Measurements from ENCODE around the gene COX4I2.

COX4I2 gene

DNA sequence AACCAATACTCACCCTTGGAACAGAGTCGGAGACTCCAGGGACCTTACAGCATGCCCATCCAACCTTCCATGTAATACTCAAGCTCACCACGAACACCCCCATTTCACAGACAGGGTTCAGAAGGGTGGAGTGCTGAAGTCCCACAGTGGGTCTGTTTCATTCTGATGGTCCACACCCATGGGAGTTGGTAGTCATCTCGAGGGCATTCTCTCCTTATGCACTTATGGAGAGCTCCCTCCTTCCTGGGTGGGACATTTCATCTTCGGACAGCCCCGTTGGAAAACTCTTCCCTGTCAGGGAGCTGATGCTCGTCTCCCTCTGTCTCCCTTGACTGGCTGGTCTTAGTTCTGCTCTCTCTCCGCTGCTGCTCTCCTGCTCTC lies 38.9 kb downstream of the COX4I2 start:
- no peak for DNase-seq (ENCODE audit: low read depth in 2 of 2)

- no peak for DNase-seq (ENCODE audit: low read depth in 2 of 2)
These were observed 40.0 kb downstream of the COX4I2 start for GRCh38 chr20:31677553-31678260.

GRCh38 chr20:31678389-31679356 lies 41.0 kb downstream of the COX4I2 start:
- DNase-seq (ENCODE audit: low read depth in 2 of 2): no peak

DNA sequence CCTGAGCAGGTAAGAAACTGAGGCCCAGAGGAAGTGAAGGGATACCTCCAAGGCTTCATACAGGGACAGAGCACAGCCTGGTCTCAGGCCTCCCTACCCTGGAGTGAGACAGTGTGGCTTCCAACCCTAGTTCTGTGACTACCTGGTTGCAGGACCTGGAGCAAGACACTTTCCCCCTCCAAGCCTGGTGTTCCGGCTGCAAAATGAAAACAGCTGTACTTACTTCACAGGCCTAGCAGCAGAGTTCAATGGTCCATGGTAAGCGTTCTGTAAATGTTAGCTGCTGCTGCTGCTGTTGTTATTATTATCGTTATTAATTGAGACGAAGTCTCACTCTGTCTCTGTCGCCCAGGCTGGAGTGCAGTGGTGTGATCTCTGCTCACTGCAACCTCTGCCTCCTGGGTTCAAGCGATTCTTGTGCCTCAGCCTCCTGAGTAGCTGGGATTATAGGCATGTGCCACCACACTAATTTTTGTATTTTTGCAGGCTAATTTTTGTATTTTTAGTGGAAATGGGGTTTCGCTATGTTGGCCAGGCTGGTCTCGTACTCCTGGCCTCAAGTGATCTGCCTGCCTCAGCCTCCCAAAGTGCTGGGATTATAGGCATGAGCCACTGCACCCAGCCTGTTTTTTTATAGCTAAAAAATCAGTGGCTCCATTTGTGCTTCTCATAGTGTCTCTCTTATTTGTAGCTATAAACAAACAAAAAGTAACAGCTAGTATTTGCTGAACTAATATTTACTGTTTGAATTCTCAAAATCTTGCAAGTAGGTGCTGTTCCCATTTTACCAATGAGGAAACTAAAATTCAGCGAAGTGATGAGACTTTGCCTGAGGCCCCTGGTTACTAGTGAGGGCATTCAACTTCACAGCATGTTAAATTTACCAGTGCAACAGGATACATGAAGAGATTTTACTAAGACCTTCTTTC lies 41.9 kb downstream of the COX4I2 start:
- no peak for DNase-seq (ENCODE audit: low read depth in 2 of 2)

- no peak for DNase-seq (ENCODE audit: low read depth in 2 of 2)
These were observed 42.8 kb downstream of the COX4I2 start for GRCh38 chr20:31680286-31681127.

DNA sequence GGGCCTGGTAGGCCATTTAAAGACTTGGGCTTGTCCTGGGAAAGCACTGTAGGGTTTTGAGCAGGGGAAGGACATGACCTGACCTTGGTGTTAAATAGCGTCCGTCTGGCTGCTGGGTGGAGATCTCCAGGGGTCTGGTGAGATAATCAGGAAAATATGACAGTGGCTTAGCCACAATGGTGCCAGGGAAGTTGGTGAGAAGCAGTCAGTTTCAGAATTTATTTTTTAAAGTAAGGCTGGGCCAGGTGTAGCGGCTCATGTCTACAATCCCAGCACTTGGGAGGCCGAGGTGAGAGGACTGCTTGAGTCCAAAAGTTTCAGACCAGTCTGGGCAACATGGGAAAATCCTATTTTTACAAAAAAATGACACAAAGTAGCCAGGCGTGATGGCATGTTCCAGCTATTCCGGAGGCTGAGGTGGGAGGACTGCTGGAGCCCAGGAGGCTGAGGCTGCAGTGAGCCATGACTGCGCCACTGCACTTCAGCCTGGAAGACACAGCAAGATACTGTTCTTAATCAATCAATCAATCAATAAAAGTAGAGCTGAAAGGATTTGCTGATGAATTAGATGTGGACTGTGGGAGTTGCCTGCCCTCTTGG lies 43.5 kb downstream of the COX4I2 start:
- DNase-seq (ENCODE audit: low read depth in 2 of 2): no peak

DNA sequence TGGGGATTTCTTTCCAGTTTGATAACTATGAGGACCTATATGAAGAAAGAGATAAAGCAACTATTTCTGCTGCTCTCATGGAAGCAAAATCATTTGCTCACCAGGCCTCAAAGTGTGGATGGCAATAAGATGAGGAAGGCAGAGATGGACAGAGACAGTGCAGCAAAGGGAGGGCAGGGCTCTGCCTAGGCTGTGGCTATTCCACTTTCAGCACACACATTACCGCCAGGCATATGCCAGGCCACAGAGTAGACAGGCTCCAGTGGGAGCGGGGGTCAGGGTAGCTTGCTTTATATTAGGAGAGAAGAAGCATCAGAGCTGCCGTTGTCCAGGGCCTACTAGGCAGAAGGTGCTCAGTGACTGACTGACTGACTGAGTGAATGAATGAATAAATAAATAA lies 44.1 kb downstream of the COX4I2 start:
- no peak for DNase-seq (ENCODE audit: low read depth in 2 of 2)

- no peak for DNase-seq (ENCODE audit: low read depth in 2 of 2)
These were observed 44.6 kb downstream of the COX4I2 start for GRCh38 chr20:31682352-31682751.

- DNase-seq (ENCODE audit: low read depth in 2 of 2): no peak
These were observed 45.2 kb downstream of the COX4I2 start for GRCh38 chr20:31682927-31683326.

GRCh38 chr20:31684153-31685015 lies 46.7 kb downstream of the COX4I2 start:
- DNase-seq (ENCODE audit: low read depth in 2 of 2): no peak

DNA sequence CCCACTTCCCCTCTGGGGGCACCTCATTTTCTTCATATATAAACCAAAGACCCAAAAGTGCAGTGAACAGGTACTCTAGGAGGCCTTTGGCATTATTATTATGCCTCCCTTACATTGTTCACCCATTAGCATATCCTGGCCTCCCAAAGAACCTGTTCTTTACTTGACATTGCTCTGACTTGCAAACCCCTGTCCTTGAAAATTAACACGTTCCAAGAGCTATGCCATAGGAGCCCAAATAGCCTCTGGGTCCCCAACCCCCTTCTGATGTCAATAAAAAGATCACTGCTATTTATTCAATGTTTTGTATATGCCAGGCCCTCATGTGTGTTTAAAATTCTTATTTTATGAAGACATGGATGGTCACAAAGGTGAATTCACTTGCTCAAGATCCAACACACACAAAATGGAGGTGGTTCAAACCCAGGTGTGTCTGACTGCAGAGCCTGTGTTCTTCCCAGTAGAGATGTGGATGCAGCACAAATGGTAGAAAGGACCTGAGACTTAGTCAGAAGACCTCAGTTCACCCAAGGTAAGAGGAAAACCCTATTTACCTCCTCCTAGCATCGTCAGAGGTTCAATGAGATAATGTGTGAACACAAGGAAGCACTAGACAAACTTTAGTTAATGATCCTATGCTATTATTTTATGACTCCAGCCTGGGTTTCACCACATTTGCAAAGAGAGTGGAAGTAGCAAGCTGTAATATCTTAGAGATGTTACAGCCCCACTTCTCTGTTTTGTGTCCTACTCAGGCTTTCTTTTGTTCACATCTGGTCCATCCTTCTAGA lies 48.3 kb downstream of the COX4I2 start:
- DNase-seq (ENCODE audit: low read depth in 2 of 2): no peak

GRCh38 chr20:31687777-31688176 lies 50.1 kb downstream of the COX4I2 start:
- DNase-seq (ENCODE audit: low read depth in 2 of 2): no peak

DNA sequence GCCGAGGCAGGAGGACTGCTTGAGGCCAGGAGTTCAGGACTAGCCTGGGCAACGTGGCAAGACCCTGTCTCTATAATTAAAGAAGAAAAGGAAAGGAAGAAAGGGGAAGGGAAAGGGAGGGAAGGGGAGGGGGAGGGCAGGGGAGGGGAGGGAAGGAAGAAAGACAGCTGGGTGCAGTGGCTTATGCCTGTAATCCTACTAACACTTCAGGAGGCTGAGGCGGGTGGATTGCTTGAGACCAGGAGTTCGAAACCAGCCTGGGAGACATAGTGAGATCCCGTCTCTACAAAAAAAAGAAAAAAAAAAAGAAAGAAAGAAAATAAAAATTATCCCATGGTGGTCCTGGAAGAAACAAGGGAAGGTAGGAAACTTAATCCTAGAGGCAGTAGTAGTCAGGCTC lies 51.4 kb downstream of the COX4I2 start:
- DNase-seq (ENCODE audit: low read depth in 2 of 2): no peak

DNA sequence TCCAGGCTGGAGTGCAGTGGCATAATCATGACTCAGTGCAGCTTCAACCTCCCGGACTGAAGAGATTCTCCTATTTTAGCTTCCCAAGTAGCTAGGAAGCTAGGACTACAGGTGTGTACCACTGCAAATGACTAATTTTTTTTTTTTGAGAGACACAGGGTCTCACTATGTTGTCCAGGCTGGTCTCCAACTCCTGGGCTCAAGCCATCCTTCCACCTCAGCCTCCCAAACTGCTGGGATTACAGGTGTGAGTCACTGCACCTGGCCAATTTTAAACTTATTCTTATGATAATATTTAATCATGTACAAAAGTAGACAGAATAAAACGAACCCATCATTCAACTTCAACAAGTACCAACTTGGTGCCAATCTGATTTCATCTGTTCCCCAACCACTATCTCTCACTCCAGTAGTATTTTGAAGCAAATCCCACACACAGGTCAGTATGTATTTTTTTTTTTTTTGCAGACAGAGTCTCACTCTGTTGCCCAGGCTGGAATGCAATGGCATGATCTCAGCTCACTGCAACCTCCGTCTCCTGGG lies 52.5 kb downstream of the COX4I2 start:
- DNase-seq (ENCODE audit: low read depth in 2 of 2): no peak

DNA sequence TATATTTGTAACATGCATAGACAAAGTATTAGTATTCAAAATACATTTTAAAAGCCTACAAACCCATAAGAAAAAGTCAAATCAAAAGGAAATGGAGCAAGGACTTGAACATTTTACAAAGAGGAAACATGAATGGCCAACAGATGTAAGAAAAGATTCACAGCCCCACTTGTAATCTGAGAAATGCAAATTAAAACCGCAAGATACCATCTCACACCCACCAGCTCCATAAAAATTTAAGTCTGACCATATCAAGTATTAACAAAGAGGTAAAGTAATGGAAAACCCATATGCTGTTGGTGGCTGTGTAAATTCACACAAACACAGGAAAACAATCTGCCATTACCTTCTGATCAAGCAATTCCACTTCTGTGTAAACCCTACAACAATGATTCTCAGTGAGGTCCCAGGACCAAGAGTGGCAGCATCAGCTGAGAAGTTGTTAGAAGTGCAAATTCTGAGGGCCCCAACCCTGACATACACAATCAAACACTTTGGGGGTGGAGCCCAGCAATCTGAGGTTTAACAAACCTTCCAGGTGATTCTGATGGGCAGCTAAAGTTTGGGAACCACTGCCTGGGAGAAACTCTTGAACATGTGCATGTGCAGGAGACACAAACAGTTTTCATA lies 54.0 kb downstream of the COX4I2 start:
- no peak for DNase-seq (ENCODE audit: low read depth in 2 of 2)

- DNase-seq (ENCODE audit: low read depth in 2 of 2): no peak
These were observed 55.7 kb downstream of the COX4I2 start for GRCh38 chr20:31693402-31693801.

DNA sequence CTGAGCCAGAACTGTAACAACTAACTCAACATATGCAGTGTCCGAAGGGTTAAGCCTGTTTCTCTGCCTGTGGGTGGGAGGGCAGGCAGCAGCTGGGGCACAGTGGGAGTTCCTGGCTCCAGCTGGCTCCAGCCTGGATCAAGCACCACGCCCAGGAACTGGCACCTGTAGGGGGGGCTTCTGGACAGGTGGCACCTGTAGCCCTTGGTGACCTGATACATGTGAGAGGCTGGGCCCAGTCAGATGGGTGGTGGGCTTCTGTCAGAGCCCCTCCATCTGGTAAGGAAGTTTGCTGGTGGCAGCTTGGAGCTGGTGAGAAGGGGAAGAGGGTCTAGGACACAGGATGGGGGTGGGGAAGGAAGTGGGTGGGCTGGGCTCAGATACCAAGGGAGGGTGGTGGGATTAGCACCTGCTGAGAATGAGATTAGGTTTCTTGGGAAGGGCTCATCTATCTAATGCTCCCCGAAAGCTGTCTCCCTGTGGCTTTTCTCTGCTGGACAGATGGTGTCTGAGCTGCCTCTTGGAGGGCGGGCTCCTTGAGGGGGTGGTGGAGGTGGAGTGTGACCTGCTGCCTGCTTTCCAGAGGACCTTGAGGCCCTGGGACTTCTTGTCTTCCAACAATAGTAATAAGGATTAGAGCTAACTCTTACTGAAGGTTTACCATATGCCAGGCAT lies 56.4 kb downstream of the COX4I2 start:
- DNase-seq (ENCODE audit: low read depth in 2 of 2): no peak

Measured in stimulated activated CD8-positive, alpha-beta memory T cell treated with anti-CD3 and anti-CD28 coated beads, Interleukin-7, amount 100 ng/mL, for 1 hour (primary cell).